HG02938 (cell line): ENCODE data around the gene DDIT4.

Experiments used
- ATAC-seq: cut with Tn5 transposase; IDR thresholded peaks from one replicate; pipeline ENCODE4 v1.9.1; 2021; ENCODE audit warnings: mild to moderate bottlenecking, moderate library complexity; ENCODE audit not compliant: unreplicated experiment

The DDIT4 gene

DNA sequence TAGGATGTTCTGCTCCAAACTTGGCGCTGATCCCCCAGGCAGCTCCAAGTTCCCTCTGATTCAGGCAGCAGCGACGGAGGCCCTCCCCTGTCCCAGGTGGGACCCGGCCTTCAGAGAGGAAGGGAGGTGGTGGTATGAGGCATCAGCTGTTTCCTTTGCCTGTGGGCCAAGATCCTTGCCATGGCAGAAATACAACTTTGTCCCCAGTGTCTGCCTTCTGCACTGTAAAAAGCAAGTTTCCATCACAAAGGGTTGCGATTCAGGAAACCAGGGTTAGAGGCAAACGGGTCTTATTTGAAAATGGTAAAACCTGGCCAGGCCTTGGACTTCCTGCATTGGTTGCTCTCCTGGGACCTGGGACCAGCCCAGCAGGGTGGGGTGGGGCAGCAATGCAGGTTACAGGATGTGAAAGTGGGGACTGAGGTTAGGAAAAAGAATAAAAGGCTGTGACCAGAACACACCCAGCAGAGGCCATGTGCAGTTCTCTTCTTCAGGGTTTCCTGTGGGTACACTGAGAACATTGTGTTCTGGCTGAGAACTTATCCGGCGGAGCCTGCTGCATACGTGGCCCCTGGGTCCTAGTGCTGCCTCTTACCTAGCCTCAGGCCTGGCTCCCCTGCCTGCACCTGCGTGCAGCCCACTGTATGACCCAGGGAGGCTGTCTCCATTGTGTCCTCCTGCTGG is 25.1 kb upstream of the DDIT4 start:
- peak; percentile 77 for ATAC-seq

- peak; percentile 10 for ATAC-seq
Measured at GRCh38 chr10:72249176-72249862, 24.4 kb upstream of the DDIT4 start.

- no peak for ATAC-seq
Measured at GRCh38 chr10:72250666-72251065, 23.1 kb upstream of the DDIT4 start.

GRCh38 chr10:72251635-72252034 is 22.1 kb upstream of the DDIT4 start:
- ATAC-seq: no peak

GRCh38 chr10:72252972-72253371 is 20.8 kb upstream of the DDIT4 start:
- ATAC-seq: no peak

GRCh38 chr10:72253578-72253977 is 20.1 kb upstream of the DDIT4 start:
- no peak for ATAC-seq

GRCh38 chr10:72254813-72255568 is 18.7 kb upstream of the DDIT4 start:
- no peak for ATAC-seq

DNA sequence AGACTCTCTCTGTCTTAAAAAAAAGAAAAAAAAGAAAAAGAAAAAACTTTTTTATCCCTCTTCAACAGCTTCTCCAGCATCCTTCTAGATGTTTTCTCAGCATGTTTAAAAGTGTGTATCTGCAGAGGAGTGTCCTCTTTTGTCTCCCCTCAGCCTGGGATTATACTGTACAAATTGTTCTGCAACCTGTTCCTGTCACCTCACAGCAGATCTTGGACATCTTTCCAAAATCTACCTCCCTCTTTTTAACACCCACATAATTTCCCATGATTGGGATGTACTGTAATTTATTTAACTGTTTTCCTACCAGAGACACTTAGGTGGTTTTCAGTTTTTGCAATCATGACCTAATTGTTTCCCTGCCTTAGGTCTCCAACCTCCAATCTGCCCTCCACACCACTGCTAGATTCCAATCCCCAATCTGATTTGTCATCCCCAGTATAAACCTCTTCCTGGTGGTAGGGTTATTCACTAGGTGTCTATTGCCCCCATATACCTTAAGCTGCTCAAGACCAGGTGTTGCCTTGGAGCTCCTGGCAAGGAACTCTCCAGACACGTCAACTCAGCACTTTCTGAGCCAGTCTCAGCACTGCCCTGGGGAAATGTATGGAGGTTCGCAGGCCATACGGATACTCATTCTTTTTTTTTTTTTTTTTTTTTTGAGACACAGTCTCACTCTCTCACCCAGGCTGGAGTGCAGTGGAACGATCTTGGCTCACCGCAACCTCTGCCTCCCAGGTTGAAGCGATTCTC is 17.6 kb upstream of the DDIT4 start:
- no peak for ATAC-seq

DNA sequence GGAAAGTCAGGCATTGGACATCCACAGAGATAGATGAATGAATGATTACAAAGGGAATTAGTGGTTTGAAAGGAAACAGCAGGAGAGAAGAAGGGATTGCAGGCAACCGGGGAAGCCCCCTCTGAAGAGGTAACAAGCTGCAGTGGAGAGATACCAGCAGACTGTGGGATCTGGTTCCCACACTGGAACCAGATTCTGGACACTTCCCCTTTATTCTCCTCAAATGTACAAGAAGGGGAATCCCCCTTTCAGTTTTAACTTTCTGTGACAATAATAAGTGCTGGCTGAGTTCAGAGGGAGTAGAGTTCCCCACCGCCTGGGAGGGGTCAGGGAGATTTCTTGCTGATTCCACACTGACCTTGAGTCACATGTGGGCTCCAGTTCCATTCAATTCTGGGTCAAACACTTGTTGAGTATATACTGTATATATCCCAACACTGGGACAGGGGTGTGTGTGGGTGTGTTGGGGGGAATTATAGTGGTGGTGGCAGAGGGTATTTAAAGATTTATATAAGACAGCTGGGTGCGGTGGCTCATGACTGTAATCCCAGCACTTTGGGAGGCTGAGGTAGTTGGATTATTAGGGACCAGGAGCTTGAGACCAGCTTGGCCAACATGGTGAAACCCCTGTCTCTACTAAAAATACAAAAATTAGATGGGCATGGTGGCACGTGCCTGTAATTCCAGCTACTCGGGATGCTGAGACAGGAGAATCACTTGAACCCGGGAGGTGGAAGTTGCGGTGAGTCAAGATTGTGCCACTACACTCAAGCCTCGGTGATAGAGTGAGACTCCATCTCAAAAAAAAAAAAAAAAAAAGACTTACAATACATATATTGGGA is 16.5 kb upstream of the DDIT4 start:
- ATAC-seq: no peak

DNA sequence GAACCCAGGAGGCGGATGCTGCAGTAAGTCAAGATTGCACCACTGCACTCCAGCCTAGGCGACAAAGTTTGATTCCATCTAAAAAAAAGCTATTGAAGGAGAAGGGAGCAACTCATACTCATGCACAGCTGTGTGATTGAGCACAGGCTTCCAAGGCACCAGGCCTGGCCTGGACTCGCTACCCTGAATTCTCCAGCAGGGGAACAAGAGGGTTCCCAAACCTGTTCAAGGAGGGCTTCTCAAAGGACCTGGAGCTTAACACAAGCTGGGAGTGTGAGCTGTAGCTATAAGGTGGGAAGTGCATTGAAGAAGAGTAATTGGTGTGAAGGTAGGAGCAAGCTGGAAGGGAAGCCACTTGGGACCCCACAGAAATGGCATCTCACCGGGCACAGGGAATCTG is 15.1 kb upstream of the DDIT4 start:
- ATAC-seq: no peak

DNA sequence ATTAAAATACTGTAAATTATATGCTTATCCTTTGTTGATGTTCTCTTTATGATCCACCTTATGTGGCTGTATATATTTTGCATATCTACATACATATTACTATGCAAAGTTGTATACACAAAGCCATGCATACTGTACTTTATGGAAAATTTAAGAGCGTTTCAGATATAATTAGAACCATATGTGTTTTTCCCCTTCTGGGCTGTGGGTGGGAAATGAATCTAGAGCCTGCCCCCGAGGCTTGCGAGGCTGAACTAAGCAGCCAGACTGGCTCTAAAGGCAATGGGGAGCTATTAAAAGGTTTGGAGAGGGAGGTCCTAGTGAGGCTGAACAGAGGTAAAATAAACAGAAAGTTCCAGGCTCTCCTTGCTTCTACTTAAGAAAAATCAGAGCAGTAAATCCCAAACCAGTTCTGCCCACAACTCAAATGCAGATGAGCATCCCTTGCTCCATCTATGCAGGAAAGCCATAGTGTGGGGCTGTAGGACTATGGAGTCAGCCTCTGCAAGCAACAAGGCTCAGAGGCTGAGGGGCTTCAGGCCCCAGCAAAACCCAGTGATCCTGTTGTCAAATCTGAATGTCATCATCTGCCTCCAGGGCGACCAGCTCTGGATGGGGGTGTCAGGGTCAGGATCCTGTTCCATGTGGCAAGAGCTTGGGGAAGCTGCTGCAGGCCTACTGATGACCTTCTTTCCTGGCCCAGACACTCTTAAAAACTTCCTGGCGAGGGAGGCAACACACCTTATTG is 14.1 kb upstream of the DDIT4 start:
- no peak for ATAC-seq

DNA sequence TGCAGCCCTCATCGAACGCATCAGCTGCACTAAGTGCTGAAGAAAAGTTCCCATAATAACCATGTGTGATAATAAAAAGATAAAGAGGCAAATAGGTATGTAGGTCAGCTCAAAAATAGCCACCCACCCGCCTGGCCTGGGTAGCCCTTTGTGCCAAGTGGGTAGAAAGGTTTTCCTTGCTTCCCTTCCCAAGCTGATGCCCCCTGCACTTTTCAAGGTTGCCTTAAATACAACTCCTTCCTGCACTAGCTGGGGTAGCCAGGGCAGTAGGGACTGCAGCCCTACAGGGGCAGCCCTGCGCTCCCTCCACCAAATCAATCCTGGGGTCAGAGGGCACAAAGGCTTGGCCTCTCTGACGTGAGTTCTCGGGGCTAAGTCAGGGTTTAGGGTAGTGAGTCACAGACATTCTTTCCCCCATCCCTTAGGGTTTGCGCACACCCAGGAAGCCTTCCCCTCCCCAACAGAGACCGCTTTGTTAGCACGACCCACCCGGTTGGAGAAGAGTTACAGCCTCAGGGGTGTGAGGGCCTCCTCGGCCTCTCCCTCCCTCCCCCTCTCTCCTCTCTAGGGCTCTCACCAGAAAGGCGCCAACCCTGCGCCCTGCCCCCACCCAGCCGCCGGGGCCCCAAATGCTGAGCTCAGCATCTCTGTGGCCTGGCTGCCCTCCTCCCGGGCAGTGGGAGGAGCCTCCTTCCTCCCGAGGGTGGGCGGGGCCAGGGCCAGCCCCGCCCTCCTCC is 13.3 kb upstream of the DDIT4 start:
- ATAC-seq: peak; percentile 46

GRCh38 chr10:72260976-72261783 is 12.5 kb upstream of the DDIT4 start:
- ATAC-seq: peak; percentile 47

DNA sequence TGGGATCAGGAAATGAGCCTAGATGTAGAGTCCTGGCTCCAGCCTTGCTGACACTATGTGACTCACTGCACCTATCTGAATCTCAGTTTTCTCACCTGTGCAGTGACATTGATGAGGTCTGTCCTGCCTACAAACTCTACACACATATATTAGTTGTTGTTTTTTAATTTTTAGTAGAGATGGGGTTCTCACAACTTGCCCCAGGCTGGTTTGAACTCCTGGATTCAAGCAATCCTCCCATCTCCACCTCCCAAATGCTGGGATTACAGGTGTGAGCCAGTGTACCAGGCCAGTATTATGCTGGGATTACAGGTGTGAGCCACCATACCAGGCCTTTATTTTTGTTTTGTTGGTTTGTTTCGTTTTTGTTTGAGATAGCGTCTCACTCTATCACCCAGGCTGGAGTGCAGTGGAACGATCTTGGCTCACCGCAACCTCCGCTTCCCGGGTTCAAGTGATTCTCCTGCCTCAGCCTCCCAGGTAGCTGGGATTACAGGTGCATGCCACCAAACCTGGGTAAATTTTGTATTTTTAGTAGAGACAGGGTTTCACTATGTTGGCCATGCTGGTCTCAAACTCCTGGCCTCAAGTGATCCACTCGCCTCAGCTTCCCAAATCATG is 11.8 kb upstream of the DDIT4 start:
- peak; percentile 10 for ATAC-seq

- no peak for ATAC-seq
Measured at GRCh38 chr10:72263613-72264241, 10.0 kb upstream of the DDIT4 start.

DNA sequence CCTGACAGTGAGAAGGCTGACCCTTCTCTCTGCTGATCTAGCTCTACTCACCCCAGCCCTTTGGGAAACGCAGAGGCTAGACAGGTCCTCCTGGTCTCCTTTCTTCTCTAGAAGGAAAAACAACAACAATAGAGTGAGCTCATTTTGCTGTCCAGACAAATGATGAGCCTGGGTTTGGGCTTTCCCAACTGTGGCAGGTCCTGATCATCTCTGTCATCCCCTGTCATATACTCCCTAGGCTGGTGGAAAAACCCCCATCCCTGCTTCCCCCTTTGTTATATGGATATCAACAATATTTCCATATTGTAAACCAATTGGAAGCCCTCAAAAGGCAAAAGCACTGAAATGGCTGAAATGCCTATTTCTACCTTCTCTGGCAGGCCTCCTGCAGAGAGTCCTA is 9.2 kb upstream of the DDIT4 start:
- ATAC-seq: no peak

DNA sequence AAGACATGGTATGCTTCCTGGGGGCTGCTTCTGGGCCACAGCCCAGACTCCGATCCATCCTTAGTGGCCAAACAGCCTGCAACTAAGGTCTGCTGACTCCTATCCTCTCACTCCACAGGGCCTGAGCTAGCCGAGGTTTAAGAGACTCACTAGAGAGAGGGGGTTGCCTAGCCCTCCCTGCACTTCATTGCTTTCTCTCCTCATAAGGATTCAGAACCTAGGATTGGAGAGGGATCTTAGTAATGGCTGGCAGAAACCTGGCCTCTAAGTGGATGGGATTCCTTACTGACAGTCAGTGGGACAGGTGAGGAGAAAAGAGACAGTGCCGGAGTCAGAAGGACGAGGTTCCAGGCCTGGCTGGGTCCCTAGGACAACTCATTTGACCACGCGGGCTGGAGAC is 8.2 kb upstream of the DDIT4 start:
- ATAC-seq: no peak
